Measurements from ENCODE around the gene DPAGT1.

The DPAGT1 gene

DNA sequence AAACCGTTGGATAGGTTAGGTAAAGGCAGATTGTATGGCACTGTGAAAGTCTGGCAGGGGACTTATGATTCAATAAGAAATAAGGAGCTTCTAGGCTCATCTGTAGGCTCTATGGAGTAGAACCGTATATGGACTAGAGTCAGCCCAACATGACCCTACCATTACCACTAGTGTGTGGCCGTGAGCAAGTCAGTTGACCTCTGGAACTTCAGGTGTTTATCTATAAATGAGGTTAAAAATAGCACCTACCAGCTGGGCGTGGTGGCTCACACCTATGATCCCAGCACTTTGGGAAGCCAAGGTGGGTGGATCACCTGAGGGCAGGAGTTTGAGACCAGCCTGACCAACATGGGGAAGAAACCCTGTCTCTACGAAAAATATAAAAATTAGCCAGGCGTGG lies 24.2 kb upstream of the DPAGT1 start:
- Histone ChIP-seq H3K9me3 (ENCODE audit: control insufficient read depth, insufficient read depth, low read length) (no peaks in the 10 kb centered on the region), H3K27me3 (ENCODE audit: control insufficient read depth, insufficient read depth, low read length) (no peaks in the 10 kb centered on the region), H3K4me1 (ENCODE audit: control insufficient read depth, insufficient read depth, low read length) (peaks cover 2% of the 10 kb centered on the region), H3K9ac (ENCODE audit: low read depth, low read length) (no peak overlapping the region), H3K4me3 (ENCODE audit: low read depth, low read length) (no peak overlapping the region), H3K36me3 (ENCODE audit: control insufficient read depth, insufficient read depth, low read length) (no peaks in the 10 kb centered on the region)

DNA sequence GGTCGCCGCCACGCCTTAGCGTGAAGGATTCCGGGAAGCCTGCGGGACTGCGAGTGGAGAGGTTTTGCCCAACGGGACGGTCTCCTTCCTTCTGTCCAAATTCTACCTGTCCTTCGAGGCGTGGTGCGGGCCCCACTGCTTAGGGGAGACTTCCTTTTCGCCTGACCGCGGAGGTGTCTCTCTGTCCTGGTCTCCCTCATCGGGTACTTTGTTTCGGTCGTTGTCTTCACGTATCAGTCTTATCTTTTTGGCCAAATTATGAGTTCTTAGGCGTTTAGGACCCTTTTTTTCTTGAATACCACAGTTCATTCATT lies 20.1 kb upstream of the DPAGT1 start:
- H3K9me3 ChIP-seq (ENCODE audit: control insufficient read depth, insufficient read depth, low read length) = no peaks in the 10 kb centered on the region
- H3K36me3 ChIP-seq (ENCODE audit: control insufficient read depth, insufficient read depth, low read length) = no peaks in the 10 kb centered on the region
- peak overlapping the region; percentile 70 for H3K9ac ChIP-seq (ENCODE audit: low read depth, low read length)
- H3K4me3 ChIP-seq (ENCODE audit: low read depth, low read length) = peak overlapping the region; percentile 99
- H3K27me3 ChIP-seq (ENCODE audit: control insufficient read depth, insufficient read depth, low read length) = no peaks in the 10 kb centered on the region
- peaks cover 7% of the 10 kb centered on the region for H3K4me1 ChIP-seq (ENCODE audit: control insufficient read depth, insufficient read depth, low read length)

DNA sequence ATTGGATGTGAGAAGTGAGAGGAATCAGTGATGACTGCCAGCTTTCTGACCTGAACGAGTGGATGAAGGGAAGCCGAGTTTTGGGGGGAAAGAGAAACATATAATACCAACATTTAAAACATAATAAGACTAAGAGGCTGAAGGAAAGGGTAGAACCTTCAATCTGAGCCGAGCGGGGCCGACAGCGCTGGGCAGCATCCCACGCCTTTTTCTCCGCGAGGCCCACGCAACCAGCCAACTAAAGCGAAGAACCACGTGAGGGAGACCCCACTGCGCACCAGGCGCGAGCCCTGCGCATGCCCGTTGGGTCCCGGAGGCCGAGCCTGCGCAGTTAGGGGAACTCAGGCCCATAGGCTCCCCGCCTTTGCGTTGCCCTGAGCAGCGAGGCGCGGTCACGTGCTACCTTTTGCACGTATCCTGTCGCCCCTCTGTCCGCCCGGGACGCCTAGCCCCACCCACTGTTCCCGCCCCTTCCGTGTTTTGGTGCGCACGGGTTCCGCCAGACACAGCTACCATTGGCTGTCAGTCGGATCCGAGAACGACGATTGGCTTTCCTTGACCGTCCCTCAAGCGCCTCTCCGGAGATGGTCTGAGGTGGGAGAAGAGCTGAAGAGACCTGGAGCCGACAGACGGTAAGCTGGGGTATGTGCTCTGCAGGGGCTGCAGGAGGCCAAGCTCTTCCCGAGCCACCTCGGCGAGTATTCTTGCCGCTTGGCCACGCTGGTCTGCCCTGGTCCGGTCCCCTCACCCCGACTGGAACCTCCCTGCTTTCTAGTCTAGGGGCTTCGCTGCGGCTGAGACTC lies 19.6 kb upstream of the DPAGT1 start, which contains the start of gene HINFP:
Gene HINFP, plus strand, starts transcription at position 573 of the 803 bp plus-strand sequence. CDS start 5,365 bp downstream, outside the sequence.
- peak within 1 kb of the TSS; percentile 70 for H3K9ac ChIP-seq (ENCODE audit: low read depth, low read length)
- peaks cover under 1% of the 10 kb centered on the region for H3K36me3 ChIP-seq (ENCODE audit: control insufficient read depth, insufficient read depth, low read length)
- peaks cover 7% of the 10 kb centered on the region for H3K4me1 ChIP-seq (ENCODE audit: control insufficient read depth, insufficient read depth, low read length)
- H3K27me3 ChIP-seq (ENCODE audit: control insufficient read depth, insufficient read depth, low read length) = no peaks in the 10 kb centered on the region
- no peaks in the 10 kb centered on the region for H3K9me3 ChIP-seq (ENCODE audit: control insufficient read depth, insufficient read depth, low read length)
- H3K4me3 ChIP-seq (ENCODE audit: low read depth, low read length) = peak within 1 kb of the TSS; percentile 99

- H3K9me3 ChIP-seq (ENCODE audit: control insufficient read depth, insufficient read depth, low read length) = no peaks in the 10 kb centered on the region
- peaks cover 3% of the 10 kb centered on the region for H3K36me3 ChIP-seq (ENCODE audit: control insufficient read depth, insufficient read depth, low read length)
- no peak overlapping the region for H3K9ac ChIP-seq (ENCODE audit: low read depth, low read length)
- peak overlapping the region; percentile 59 for H3K4me3 ChIP-seq (ENCODE audit: low read depth, low read length)
- H3K4me1 ChIP-seq (ENCODE audit: control insufficient read depth, insufficient read depth, low read length) = peaks cover 7% of the 10 kb centered on the region
- no peaks in the 10 kb centered on the region for H3K27me3 ChIP-seq (ENCODE audit: control insufficient read depth, insufficient read depth, low read length)
Measured at GRCh38 chr11:119120639-119121007, 19.0 kb upstream of the DPAGT1 start.

GRCh38 chr11:119118946-119119345 lies 17.3 kb upstream of the DPAGT1 start:
- Histone ChIP-seq H3K4me1 (ENCODE audit: control insufficient read depth, insufficient read depth, low read length) (peaks cover 7% of the 10 kb centered on the region), H3K36me3 (ENCODE audit: control insufficient read depth, insufficient read depth, low read length) (peaks cover 10% of the 10 kb centered on the region), H3K9ac (ENCODE audit: low read depth, low read length) (no peak overlapping the region), H3K27me3 (ENCODE audit: control insufficient read depth, insufficient read depth, low read length) (no peaks in the 10 kb centered on the region), H3K4me3 (ENCODE audit: low read depth, low read length) (no peak overlapping the region), H3K9me3 (ENCODE audit: control insufficient read depth, insufficient read depth, low read length) (no peaks in the 10 kb centered on the region)

- Histone ChIP-seq H3K4me1 (ENCODE audit: control insufficient read depth, insufficient read depth, low read length) (peaks cover 7% of the 10 kb centered on the region), H3K36me3 (ENCODE audit: control insufficient read depth, insufficient read depth, low read length) (peaks cover 12% of the 10 kb centered on the region)
Measured at GRCh38 chr11:119118227-119118626, 16.6 kb upstream of the DPAGT1 start.

GRCh38 chr11:119117004-119117706 lies 15.5 kb upstream of the DPAGT1 start:
- H3K9me3 ChIP-seq (ENCODE audit: control insufficient read depth, insufficient read depth, low read length) = no peaks in the 10 kb centered on the region
- peaks cover 12% of the 10 kb centered on the region for H3K36me3 ChIP-seq (ENCODE audit: control insufficient read depth, insufficient read depth, low read length)
- H3K4me1 ChIP-seq (ENCODE audit: control insufficient read depth, insufficient read depth, low read length) = peaks cover 5% of the 10 kb centered on the region
- H3K9ac ChIP-seq (ENCODE audit: low read depth, low read length) = no peak overlapping the region
- no peak overlapping the region for H3K4me3 ChIP-seq (ENCODE audit: low read depth, low read length)
- H3K27me3 ChIP-seq (ENCODE audit: control insufficient read depth, insufficient read depth, low read length) = no peaks in the 10 kb centered on the region

More at GRCh38 chr11:119118227-119118626, 16.6 kb upstream of the DPAGT1 start:
- H3K9ac ChIP-seq (ENCODE audit: low read depth, low read length) = no peak overlapping the region
- H3K27me3 ChIP-seq (ENCODE audit: control insufficient read depth, insufficient read depth, low read length) = no peaks in the 10 kb centered on the region
- no peaks in the 10 kb centered on the region for H3K9me3 ChIP-seq (ENCODE audit: control insufficient read depth, insufficient read depth, low read length)
- H3K4me3 ChIP-seq (ENCODE audit: low read depth, low read length) = no peak overlapping the region

DNA sequence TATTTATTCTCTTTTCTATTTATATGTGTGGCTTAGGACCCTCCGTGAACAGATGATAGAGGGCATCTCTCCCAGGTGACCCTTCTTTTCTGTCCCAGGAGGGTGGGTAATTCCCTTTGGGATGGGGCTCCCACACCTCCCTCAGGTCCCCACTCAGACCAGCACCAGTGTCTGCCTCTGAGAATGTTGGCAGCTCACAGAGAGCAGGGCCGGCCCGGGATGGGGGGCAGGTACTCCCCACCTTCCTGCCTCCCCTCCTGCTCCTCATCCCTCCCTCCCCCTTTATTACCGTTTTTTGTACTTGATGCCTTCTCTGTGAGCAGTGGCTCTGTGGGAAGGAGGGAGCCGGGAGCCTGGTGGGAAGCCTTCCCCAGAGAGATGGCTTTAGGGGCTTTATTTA lies 14.9 kb upstream of the DPAGT1 start:
- Histone ChIP-seq H3K9me3 (ENCODE audit: control insufficient read depth, insufficient read depth, low read length) (no peaks in the 10 kb centered on the region), H3K4me3 (ENCODE audit: low read depth, low read length) (no peak overlapping the region), H3K27me3 (ENCODE audit: control insufficient read depth, insufficient read depth, low read length) (no peaks in the 10 kb centered on the region), H3K4me1 (ENCODE audit: control insufficient read depth, insufficient read depth, low read length) (peaks cover 5% of the 10 kb centered on the region), H3K36me3 (ENCODE audit: control insufficient read depth, insufficient read depth, low read length) (peaks cover 12% of the 10 kb centered on the region), H3K9ac (ENCODE audit: low read depth, low read length) (no peak overlapping the region)

- H3K4me3 ChIP-seq (ENCODE audit: low read depth, low read length) = no peak overlapping the region
- no peak overlapping the region for H3K9ac ChIP-seq (ENCODE audit: low read depth, low read length)
- H3K9me3 ChIP-seq (ENCODE audit: control insufficient read depth, insufficient read depth, low read length) = no peaks in the 10 kb centered on the region
- no peaks in the 10 kb centered on the region for H3K27me3 ChIP-seq (ENCODE audit: control insufficient read depth, insufficient read depth, low read length)
- H3K36me3 ChIP-seq (ENCODE audit: control insufficient read depth, insufficient read depth, low read length) = peaks cover 12% of the 10 kb centered on the region
- H3K4me1 ChIP-seq (ENCODE audit: control insufficient read depth, insufficient read depth, low read length) = peaks cover 5% of the 10 kb centered on the region
Measured at GRCh38 chr11:119116235-119116594, 14.6 kb upstream of the DPAGT1 start.

DNA sequence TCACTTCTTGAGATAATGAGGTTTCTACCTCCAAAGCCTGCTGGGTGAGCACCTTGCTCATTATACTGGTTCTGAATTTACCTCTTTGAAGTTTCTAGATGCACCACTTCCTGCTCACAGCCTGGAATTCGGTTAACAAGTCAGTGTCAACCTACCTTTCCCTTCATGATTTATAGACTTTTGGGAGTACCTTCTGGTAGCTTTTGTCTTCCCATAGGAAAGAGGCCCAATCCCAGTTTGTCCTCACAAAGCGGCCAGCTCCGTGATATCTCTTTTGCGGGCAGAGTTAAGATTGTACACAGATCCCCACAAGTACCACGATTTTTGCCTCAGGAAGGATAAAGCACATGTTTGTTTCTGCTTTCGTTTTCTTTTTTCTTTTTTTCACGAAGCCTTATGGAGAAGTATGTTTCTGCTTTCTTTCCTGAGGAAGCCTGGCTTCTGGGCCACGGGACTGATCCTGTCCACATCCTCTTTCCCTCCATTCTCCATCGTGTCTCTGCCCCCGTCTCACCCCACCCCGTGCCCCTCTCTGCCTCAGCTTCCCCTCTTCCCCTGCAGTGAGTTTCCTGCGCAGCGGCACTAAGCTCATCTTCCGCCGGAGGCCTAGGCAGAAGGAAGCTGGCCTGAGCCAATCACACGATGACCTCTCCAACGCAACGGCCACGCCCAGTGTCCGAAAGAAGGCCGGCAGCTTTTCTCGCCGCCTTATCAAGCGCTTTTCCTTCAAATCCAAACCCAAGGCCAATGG lies 14.0 kb upstream of the DPAGT1 start:
- Histone ChIP-seq H3K36me3 (ENCODE audit: control insufficient read depth, insufficient read depth, low read length) (peaks cover 12% of the 10 kb centered on the region), H3K9ac (ENCODE audit: low read depth, low read length) (no peak overlapping the region), H3K9me3 (ENCODE audit: control insufficient read depth, insufficient read depth, low read length) (no peaks in the 10 kb centered on the region), H3K27me3 (ENCODE audit: control insufficient read depth, insufficient read depth, low read length) (no peaks in the 10 kb centered on the region), H3K4me1 (ENCODE audit: control insufficient read depth, insufficient read depth, low read length) (peaks cover 5% of the 10 kb centered on the region), H3K4me3 (ENCODE audit: low read depth, low read length) (no peak overlapping the region)

DNA sequence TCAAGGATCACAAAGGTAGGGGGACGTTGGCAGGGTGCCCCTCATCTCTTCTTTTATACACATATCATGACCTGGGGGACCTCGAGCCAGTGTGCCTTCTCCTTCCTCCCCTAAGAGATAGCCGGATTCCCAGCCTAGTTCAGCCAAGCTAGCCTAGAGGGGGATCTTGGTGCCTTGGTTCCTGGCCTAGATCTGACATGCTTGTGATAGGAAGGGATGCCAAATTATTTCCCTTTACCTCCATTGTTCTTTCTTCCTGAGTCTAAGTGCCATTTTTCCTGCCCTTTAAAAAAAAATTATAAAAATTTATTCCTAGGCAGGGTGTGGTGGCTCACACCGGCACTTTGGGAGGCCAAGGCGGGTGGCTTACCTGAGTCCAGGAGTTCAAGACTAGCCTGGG lies 12.7 kb upstream of the DPAGT1 start:
- peaks cover under 1% of the 10 kb centered on the region for H3K27me3 ChIP-seq (ENCODE audit: control insufficient read depth, insufficient read depth, low read length)
- no peak overlapping the region for H3K4me3 ChIP-seq (ENCODE audit: low read depth, low read length)
- H3K4me1 ChIP-seq (ENCODE audit: control insufficient read depth, insufficient read depth, low read length) = no peaks in the 10 kb centered on the region
- peaks cover 12% of the 10 kb centered on the region for H3K36me3 ChIP-seq (ENCODE audit: control insufficient read depth, insufficient read depth, low read length)
- H3K9me3 ChIP-seq (ENCODE audit: control insufficient read depth, insufficient read depth, low read length) = no peaks in the 10 kb centered on the region
- H3K9ac ChIP-seq (ENCODE audit: low read depth, low read length) = no peak overlapping the region

All from iPS-15b (cell line).